Fibroblast of villous mesenchyme (primary cell): ENCODE results near the gene DEGS2. TPM values are rescaled to one million over a fixed set of nuclear protein-coding genes. Genes with fewer than 3 reads are reported as not detected.
"Not testable (repeated sequence)": the region's sequence is repeated elsewhere in the genome, so short reads cannot be mapped to it uniquely, and the experiment has no call there.

Source experiments
- DNase-seq: peaks from one replicate; pipeline ENCODE4 v3.0.0-alpha.2; 2010; ENCODE audit warnings: low read depth
- H3K4me3 ChIP-seq: 2 replicates; pipeline ENCODE4 v1.5.1; 2011; ENCODE audit warnings: low read depth, mild to moderate bottlenecking, low read length
- CTCF ChIP-seq: IDR thresholded peaks from 2 replicates; pipeline ENCODE4 v1.5.1; 2012; ENCODE audit warnings: low read depth, mild to moderate bottlenecking, low read length; ENCODE audit not compliant: insufficient read depth
- total RNA-seq: library from RNA; depleted of rRNA; stranded (reverse); fragments of >200 nt; gene quantifications from 2 replicates; pipeline ENCODE4 v1.2.3, GENCODE V29; 2012

The DEGS2 gene
- total RNA-seq, 1 donor: not detected

DNA sequence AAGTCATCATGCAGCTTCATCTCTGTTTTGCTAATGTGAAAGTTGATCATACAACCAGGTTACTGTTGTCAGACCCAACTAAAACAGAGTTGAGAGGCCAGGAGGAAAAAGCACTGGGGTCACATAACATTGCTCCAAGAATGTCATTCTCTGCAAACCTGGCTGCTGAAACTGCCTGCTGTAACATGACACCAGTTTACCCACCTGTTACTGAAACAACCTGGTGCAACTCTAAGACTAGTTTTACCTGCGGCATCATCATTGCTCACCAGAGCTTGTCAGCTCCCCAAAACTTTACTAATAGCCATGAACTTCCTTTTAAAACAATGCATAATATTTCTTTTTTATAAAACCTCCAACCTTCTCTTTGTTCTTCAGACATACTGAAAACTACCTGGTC lies 30.7 kb upstream of the DEGS2 start:
- no peak for TF ChIP-seq CTCF
- no peak for DNase-seq
- no peak overlapping the region for H3K4me3 ChIP-seq

- TF ChIP-seq CTCF: no peak
- H3K4me3 ChIP-seq: no peak overlapping the region
- no peak for DNase-seq
Observed at GRCh38 chr14:100188392-100189030, 29.1 kb upstream of the DEGS2 start.

- no peak for DNase-seq
- no peak for TF ChIP-seq CTCF
- H3K4me3 ChIP-seq: no peak overlapping the region
Observed at GRCh38 chr14:100187247-100187833, 27.9 kb upstream of the DEGS2 start.

- DNase-seq: not testable (repeated sequence)
Observed at GRCh38 chr14:100181876-100182551, 22.6 kb upstream of the DEGS2 start.

GRCh38 chr14:100180671-100181070 lies 21.2 kb upstream of the DEGS2 start:
- not testable (repeated sequence) for H3K4me3 ChIP-seq, DNase-seq

More at GRCh38 chr14:100181876-100182551, 22.6 kb upstream of the DEGS2 start:
- not testable (repeated sequence) for H3K4me3 ChIP-seq

GRCh38 chr14:100178691-100179090 lies 19.2 kb upstream of the DEGS2 start:
- H3K4me3 ChIP-seq: no peak overlapping the region
- DNase-seq: no peak
- TF ChIP-seq CTCF: no peak

DNA sequence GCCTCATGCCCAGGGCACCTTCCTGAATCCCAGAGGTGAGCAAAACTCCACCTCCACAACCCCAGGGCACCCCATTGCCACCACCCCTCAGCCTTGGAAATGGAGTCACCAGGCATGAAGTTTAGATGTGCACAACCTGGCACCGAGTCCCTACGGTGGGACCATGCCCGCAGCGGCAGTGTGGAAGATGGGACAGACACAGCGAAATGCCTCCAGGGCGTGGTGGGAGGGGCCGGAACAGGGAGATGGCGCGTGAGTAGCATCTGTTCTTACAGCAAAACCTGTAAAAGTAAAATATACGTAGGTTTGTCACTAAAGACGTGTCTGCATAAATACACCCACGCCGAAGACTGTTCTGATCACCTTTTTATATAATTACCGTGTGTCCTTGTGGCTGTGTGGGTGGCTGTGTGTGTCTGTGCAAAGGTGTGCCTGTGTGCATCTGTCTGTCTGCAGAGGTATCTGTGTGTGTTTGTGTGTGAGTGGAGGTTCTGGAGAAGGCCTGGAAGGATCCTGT lies 17.4 kb upstream of the DEGS2 start:
- DNase-seq: no peak
- no peak overlapping the region for H3K4me3 ChIP-seq
- TF ChIP-seq CTCF: no peak
